GM23338 (cell line): ENCODE results near the gene SRGAP2C.
"Not testable (repeated sequence)": the region's sequence is repeated elsewhere in the genome, so short reads cannot be mapped to it uniquely, and the experiment has no call there.

Experiments
- CREB1 ChIP-seq: fragments of 250-450 bp; sonication (Bioruptor Pico); IDR thresholded peaks from 2 replicates; pipeline ENCODE4 v1.5.0; 2020; ENCODE audit warnings: low read depth, mild to moderate bottlenecking, moderate library complexity
- EZH2 ChIP-seq: fragments of 200-600 bp; sonication (generic); IDR thresholded peaks from one replicate; pipeline ENCODE4 v1.8.0; 2017; ENCODE audit warnings: antibody characterized with exemption, mild to moderate bottlenecking, low read depth; ENCODE audit not compliant: unreplicated experiment
- EZH2phosphoT487 ChIP-seq: fragments of 200-600 bp; sonication (generic); IDR thresholded peaks from one replicate; pipeline ENCODE4 v1.8.1; 2018; ENCODE audit warnings: antibody characterized with exemption; ENCODE audit not compliant: unreplicated experiment
- STAT1 ChIP-seq: IDR thresholded peaks from one replicate; pipeline ENCODE4 v1.6.1; 2016; ENCODE audit warnings: antibody characterized with exemption; ENCODE audit not compliant: unreplicated experiment
- TF ChIP-seq, protein P1 (sequence below), 2 experiments: fragments of 200-600 bp in 1 of 2; sonication (generic) in 1 of 2; conservative IDR thresholded peaks; 2 replicates each; pipeline versions ENCODE4 v1.5.1 to v1.6.1; 2016 to 2017; ENCODE audit warnings: antibody characterized with exemption in 2 of 2, low read depth in 2 of 2, mild to moderate bottlenecking in 2 of 2, moderate library complexity in 1 of 2
- TF ChIP-seq, protein P2 (sequence below): IDR thresholded peaks from one replicate; pipeline ENCODE4 v1.6.1; 2018; ENCODE audit warnings: antibody characterized with exemption; ENCODE audit not compliant: unreplicated experiment
- TF ChIP-seq, protein P3 (sequence below): IDR thresholded peaks from 2 replicates; pipeline ENCODE4 v1.6.1; 2016; ENCODE audit warnings: antibody characterized with exemption

DNA sequence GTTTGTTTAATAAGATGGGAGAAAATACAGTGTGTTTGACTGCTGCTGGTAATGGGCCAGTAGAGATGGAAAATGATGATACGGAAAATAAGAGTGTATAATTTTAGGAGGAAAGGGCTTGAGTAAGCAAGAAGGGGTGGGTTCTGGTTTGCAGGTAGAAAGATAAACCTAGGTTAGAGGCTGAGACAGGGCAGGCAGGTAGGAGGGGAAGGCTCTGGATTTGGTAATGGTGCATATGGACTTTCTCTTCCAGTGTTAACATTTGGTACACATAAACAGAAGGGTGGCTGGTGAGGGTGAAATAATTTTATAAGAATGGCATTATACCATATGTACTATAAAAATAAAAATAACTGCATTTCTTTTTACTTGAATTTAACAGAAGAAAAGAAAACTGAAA lies 84.5 kb downstream of the SRGAP2C start:
- TF ChIP-seq, protein P1, sequence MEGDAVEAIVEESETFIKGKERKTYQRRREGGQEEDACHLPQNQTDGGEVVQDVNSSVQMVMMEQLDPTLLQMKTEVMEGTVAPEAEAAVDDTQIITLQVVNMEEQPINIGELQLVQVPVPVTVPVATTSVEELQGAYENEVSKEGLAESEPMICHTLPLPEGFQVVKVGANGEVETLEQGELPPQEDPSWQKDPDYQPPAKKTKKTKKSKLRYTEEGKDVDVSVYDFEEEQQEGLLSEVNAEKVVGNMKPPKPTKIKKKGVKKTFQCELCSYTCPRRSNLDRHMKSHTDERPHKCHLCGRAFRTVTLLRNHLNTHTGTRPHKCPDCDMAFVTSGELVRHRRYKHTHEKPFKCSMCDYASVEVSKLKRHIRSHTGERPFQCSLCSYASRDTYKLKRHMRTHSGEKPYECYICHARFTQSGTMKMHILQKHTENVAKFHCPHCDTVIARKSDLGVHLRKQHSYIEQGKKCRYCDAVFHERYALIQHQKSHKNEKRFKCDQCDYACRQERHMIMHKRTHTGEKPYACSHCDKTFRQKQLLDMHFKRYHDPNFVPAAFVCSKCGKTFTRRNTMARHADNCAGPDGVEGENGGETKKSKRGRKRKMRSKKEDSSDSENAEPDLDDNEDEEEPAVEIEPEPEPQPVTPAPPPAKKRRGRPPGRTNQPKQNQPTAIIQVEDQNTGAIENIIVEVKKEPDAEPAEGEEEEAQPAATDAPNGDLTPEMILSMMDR (conservative IDR thresholded peaks at IDR 0.05; ENCODE audit: low read depth in 2 of 2), result not testable (repeated sequence)
- TF ChIP-seq EZH2phosphoT487; STAT1; CREB1 (CRISPR knock-in tag); EZH2: not testable (repeated sequence)
- TF ChIP-seq, protein P2, sequence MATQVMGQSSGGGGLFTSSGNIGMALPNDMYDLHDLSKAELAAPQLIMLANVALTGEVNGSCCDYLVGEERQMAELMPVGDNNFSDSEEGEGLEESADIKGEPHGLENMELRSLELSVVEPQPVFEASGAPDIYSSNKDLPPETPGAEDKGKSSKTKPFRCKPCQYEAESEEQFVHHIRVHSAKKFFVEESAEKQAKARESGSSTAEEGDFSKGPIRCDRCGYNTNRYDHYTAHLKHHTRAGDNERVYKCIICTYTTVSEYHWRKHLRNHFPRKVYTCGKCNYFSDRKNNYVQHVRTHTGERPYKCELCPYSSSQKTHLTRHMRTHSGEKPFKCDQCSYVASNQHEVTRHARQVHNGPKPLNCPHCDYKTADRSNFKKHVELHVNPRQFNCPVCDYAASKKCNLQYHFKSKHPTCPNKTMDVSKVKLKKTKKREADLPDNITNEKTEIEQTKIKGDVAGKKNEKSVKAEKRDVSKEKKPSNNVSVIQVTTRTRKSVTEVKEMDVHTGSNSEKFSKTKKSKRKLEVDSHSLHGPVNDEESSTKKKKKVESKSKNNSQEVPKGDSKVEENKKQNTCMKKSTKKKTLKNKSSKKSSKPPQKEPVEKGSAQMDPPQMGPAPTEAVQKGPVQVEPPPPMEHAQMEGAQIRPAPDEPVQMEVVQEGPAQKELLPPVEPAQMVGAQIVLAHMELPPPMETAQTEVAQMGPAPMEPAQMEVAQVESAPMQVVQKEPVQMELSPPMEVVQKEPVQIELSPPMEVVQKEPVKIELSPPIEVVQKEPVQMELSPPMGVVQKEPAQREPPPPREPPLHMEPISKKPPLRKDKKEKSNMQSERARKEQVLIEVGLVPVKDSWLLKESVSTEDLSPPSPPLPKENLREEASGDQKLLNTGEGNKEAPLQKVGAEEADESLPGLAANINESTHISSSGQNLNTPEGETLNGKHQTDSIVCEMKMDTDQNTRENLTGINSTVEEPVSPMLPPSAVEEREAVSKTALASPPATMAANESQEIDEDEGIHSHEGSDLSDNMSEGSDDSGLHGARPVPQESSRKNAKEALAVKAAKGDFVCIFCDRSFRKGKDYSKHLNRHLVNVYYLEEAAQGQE, result not testable (repeated sequence)
- TF ChIP-seq, protein P3, sequence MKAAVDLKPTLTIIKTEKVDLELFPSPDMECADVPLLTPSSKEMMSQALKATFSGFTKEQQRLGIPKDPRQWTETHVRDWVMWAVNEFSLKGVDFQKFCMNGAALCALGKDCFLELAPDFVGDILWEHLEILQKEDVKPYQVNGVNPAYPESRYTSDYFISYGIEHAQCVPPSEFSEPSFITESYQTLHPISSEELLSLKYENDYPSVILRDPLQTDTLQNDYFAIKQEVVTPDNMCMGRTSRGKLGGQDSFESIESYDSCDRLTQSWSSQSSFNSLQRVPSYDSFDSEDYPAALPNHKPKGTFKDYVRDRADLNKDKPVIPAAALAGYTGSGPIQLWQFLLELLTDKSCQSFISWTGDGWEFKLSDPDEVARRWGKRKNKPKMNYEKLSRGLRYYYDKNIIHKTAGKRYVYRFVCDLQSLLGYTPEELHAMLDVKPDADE, result not testable (repeated sequence)
